ENCODE measurements around the gene BMF.

- no peak for TF ChIP-seq EP300 (IDR thresholded peaks at IDR 0.05)
- TF ChIP-seq POLR2A (IDR thresholded peaks at IDR 0.05), result no peak
- TF ChIP-seq CTCF (IDR thresholded peaks at IDR 0.05), result no peak
- TF ChIP-seq POLR2AphosphoS5 (IDR thresholded peaks at IDR 0.05), result no peak
Measured at GRCh38 chr15:40053831-40054604, 54.7 kb downstream of the BMF start.
